HAP-1 (cell line): ENCODE measurements around the gene EP300.
"Not testable (repeated sequence)": the region's sequence is repeated elsewhere in the genome, so short reads cannot be mapped to it uniquely, and the experiment has no call there.

Experiments used
- DNase-seq, 2 experiments: peaks; one replicate each; pipeline ENCODE4 v3.0.0-alpha.2; 2016 to 2020; ENCODE audit warnings: low spot score in 2 of 2
- H3K27me3 ChIP-seq: fragments of 250-450 bp; sonication (Bioruptor Pico); 2 replicates; pipeline ENCODE4 v1.5.1; 2020; ENCODE audit warnings: low read depth, mild to moderate bottlenecking, moderate library complexity
- H3K36me3 ChIP-seq: fragments of 250-450 bp; sonication (Bioruptor Pico); replicated peaks from 2 replicates; pipeline ENCODE4 v1.5.1; 2020; ENCODE audit warnings: mild to moderate bottlenecking
- H3K4me1 ChIP-seq: fragments of 250-450 bp; sonication (Bioruptor Pico); 2 replicates; pipeline ENCODE4 v1.5.1; 2020; ENCODE audit warnings: mild to moderate bottlenecking
- H3K4me3 ChIP-seq: fragments of 250-450 bp; sonication (Bioruptor Pico); 2 replicates; pipeline ENCODE4 v1.5.1; 2020; ENCODE audit warnings: mild to moderate bottlenecking, moderate library complexity
- H3K9me3 ChIP-seq: fragments of 250-450 bp; sonication (Bioruptor Pico); 2 replicates; pipeline ENCODE4 v1.5.1; 2020; ENCODE audit warnings: mild to moderate bottlenecking, moderate library complexity
- in situ Hi-C: fragments of 300-500 bp; cut with MboI; formaldehyde crosslinking; loops from 3 replicates; pipeline ENCODE4 v1.14.3; 2020; ENCODE audit warnings: low sequenced_read_pairs, inconsistent platforms, mixed read lengths

EP300 gene

DNA sequence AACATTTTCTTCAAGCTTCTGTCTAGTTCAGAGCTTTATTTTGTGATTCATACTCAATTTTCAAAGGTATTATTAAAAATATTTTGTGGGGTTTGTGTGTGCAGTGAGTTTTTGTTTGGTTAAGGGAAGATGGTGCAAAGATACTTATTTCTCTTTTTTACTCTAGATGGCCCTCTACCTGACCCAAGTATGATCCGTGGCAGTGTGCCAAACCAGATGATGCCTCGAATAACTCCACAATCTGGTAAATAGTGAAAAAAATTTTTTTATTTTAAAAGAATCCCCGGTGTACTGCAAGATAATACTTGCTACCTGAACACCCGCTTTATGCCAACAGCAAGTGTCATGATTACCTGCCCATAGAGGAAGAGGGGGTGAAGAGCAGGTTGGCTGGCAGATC, 54.2 kb downstream of the EP300 start:
- H3K27me3 ChIP-seq: no peaks in the 10 kb centered on the region
- no peak overlapping the region for H3K4me3 ChIP-seq
- no peaks in the 10 kb centered on the region for H3K4me1 ChIP-seq
- no peak for DNase-seq
- no peaks in the 10 kb centered on the region for H3K9me3 ChIP-seq
- H3K36me3 ChIP-seq: peaks cover 92% of the 10 kb centered on the region
- in situ Hi-C loops: loop anchor here (25.0 kb wide), 1 partner anchor 491 kb away; no protein-coding TSS in a partner anchor

DNA sequence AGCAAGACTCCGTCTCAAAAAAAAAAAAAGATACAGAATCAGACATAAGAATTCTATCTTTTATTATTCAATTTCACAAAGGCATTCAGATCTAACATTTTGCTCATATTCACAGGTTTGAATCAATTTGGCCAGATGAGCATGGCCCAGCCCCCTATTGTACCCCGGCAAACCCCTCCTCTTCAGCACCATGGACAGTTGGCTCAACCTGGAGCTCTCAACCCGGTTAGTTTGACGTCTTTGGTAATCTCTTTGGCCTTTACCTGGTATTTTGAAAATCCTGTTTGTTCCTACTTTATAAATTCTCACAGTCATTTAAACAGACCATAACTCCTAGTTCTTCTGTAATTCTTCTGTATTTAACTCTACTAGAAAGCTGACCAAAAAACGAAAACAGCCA, 55.3 kb downstream of the EP300 start:
- Histone ChIP-seq H3K27me3 (no peaks in the 10 kb centered on the region), H3K4me1 (no peaks in the 10 kb centered on the region), H3K36me3 (peaks cover 92% of the 10 kb centered on the region), H3K9me3 (no peaks in the 10 kb centered on the region), H3K4me3 (no peak overlapping the region)
- no peak for DNase-seq
- in situ Hi-C loops: loop anchor here (25.0 kb wide), 1 partner anchor 490 kb away; no protein-coding TSS in a partner anchor

DNA sequence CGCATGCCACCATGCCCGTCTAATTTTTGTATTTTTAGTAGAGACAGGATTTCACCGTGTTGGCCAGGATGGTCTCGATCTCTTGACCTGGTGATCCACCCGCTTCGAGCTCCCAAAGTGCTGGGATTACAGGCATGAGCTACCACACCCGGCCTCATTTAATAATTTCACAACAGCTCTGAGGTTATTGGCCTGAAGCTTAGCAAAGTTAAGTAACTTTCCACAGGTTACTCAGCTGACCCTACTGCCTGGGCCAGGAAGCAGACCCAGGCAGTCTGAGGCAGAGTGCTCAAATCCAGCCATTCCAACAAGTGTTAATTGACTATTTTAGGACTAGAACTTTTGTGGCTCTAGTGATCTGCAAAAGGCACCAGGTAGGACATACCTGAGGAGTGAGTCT, 60.5 kb downstream of the EP300 start:
- no peaks in the 10 kb centered on the region for H3K9me3 ChIP-seq
- H3K36me3 ChIP-seq: peaks cover 98% of the 10 kb centered on the region
- H3K4me1 ChIP-seq: no peaks in the 10 kb centered on the region
- in situ Hi-C loops: no loop called here
- DNase-seq: no peak
- H3K4me3 ChIP-seq: no peak overlapping the region
- H3K27me3 ChIP-seq: no peaks in the 10 kb centered on the region

DNA sequence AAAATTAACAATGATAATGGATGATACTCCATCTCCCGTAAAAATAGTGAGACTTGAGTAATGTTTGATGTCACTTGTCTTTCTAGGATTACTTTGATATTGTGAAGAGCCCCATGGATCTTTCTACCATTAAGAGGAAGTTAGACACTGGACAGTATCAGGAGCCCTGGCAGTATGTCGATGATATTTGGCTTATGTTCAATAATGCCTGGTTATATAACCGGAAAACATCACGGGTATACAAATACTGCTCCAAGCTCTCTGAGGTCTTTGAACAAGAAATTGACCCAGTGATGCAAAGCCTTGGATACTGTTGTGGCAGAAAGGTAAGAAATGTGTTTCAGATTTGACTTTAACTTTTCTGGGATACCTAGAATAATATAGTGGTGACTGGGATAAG, 64.7 kb downstream of the EP300 start:
- in situ Hi-C loops: no loop called here

DNA sequence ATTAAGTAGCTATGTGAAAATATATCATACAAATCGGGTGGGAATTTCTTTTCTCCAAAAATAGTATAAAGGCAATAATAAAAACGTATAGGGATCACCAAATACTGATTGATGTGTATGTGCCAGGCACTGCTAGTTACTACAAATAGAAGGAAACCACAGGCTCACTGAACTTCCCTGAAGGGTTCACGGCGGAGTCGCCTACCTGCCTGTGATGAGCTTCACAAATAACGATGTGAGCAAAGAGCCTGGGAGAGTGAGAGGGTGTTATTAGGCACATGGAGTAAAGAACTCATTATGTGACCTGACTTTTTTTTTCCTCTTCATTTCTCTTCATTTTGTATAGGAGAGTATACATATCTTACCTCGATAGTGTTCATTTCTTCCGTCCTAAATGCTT, 76.8 kb downstream of the EP300 start:
- H3K4me3 ChIP-seq: no peak overlapping the region
- no peaks in the 10 kb centered on the region for H3K27me3 ChIP-seq
- no peak for DNase-seq
- peaks cover 10% of the 10 kb centered on the region for H3K4me1 ChIP-seq
- no peaks in the 10 kb centered on the region for H3K9me3 ChIP-seq
- H3K36me3 ChIP-seq: peaks cover 89% of the 10 kb centered on the region
- in situ Hi-C loops: no loop called here

More for the DNA sequence above, 64.7 kb downstream of the EP300 start:
- no peak overlapping the region for H3K4me3 ChIP-seq
- no peaks in the 10 kb centered on the region for H3K27me3 ChIP-seq
- DNase-seq: no peak
- H3K9me3 ChIP-seq: no peaks in the 10 kb centered on the region
- H3K36me3 ChIP-seq: peaks cover 94% of the 10 kb centered on the region
- H3K4me1 ChIP-seq: no peaks in the 10 kb centered on the region

DNA sequence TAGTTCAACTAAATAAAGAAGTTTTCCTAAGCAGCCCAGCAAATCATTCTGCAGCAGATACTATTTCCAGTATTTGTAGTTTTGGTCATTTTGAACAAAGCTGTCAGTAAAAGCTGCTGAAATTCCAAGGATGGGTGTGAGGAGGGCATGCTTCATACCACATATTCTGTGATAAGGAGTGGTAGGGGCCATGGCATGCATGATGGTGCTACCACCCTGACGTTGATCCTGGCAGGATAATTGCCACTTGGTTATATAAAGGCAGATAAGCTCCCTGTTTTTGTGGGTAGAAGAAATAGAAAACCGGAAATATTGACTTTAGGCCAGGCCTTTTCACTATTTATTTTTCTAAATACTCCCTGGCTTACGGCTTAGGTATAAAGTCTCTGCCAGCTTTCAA, 79.6 kb downstream of the EP300 start:
- H3K4me1 ChIP-seq: peaks cover 10% of the 10 kb centered on the region
- H3K4me3 ChIP-seq: no peak overlapping the region
- no peaks in the 10 kb centered on the region for H3K9me3 ChIP-seq
- in situ Hi-C loops: no loop called here
- no peak for DNase-seq
- H3K36me3 ChIP-seq: peaks cover 91% of the 10 kb centered on the region
- H3K27me3 ChIP-seq: no peaks in the 10 kb centered on the region

DNA sequence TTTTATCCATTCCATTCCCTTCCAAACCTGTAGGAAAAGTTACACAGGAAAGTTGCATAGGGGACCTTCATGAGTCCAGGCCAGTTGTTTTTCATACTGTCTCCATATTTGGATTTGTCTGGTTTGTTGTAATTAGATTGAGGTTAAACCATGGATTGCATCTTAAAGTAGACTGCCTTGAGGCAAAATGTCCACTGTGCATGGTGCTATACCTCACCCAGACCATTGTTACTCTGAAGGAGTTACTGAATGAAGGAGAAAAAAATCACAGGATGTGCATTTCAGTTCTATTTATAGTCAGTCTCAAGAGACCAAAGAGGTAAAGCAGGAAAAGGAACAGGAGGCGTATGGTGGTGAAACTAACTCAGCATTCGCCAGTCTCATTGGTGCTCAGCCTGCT, 83.2 kb downstream of the EP300 start:
- in situ Hi-C loops: no loop called here
- no peaks in the 10 kb centered on the region for H3K27me3 ChIP-seq
- DNase-seq: no peak
- H3K4me1 ChIP-seq: peaks cover 10% of the 10 kb centered on the region
- H3K4me3 ChIP-seq: no peak overlapping the region
- H3K36me3 ChIP-seq: peaks cover 90% of the 10 kb centered on the region
- no peaks in the 10 kb centered on the region for H3K9me3 ChIP-seq

DNA sequence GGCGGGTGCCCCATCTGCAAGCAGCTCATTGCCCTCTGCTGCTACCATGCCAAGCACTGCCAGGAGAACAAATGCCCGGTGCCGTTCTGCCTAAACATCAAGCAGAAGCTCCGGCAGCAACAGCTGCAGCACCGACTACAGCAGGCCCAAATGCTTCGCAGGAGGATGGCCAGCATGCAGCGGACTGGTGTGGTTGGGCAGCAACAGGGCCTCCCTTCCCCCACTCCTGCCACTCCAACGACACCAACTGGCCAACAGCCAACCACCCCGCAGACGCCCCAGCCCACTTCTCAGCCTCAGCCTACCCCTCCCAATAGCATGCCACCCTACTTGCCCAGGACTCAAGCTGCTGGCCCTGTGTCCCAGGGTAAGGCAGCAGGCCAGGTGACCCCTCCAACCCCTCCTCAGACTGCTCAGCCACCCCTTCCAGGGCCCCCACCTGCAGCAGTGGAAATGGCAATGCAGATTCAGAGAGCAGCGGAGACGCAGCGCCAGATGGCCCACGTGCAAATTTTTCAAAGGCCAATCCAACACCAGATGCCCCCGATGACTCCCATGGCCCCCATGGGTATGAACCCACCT, 84.7 kb downstream of the EP300 start:
- Histone ChIP-seq H3K27me3 (no peaks in the 10 kb centered on the region), H3K9me3 (no peaks in the 10 kb centered on the region), H3K4me1 (peaks cover 6% of the 10 kb centered on the region), H3K4me3 (no peak overlapping the region), H3K36me3 (peaks cover 77% of the 10 kb centered on the region)
- no peak for DNase-seq
- in situ Hi-C loops: no loop called here

DNA sequence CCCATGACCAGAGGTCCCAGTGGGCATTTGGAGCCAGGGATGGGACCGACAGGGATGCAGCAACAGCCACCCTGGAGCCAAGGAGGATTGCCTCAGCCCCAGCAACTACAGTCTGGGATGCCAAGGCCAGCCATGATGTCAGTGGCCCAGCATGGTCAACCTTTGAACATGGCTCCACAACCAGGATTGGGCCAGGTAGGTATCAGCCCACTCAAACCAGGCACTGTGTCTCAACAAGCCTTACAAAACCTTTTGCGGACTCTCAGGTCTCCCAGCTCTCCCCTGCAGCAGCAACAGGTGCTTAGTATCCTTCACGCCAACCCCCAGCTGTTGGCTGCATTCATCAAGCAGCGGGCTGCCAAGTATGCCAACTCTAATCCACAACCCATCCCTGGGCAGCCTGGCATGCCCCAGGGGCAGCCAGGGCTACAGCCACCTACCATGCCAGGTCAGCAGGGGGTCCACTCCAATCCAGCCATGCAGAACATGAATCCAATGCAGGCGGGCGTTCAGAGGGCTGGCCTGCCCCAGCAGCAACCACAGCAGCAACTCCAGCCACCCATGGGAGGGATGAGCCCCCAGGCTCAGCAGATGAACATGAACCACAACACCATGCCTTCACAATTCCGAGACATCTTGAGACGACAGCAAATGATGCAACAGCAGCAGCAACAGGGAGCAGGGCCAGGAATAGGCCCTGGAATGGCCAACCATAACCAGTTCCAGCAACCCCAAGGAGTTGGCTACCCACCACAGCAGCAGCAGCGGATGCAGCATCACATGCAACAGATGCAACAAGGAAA, 85.4 kb downstream of the EP300 start:
- no peaks in the 10 kb centered on the region; the same call in none of the 2 replicates for H3K4me1 ChIP-seq
- H3K36me3 ChIP-seq: peaks cover 70% of the 10 kb centered on the region
- in situ Hi-C loops: no loop called here
- no peak for DNase-seq
- no peak overlapping the region for H3K4me3 ChIP-seq
- no peaks in the 10 kb centered on the region for H3K9me3 ChIP-seq
- no peaks in the 10 kb centered on the region for H3K27me3 ChIP-seq

DNA sequence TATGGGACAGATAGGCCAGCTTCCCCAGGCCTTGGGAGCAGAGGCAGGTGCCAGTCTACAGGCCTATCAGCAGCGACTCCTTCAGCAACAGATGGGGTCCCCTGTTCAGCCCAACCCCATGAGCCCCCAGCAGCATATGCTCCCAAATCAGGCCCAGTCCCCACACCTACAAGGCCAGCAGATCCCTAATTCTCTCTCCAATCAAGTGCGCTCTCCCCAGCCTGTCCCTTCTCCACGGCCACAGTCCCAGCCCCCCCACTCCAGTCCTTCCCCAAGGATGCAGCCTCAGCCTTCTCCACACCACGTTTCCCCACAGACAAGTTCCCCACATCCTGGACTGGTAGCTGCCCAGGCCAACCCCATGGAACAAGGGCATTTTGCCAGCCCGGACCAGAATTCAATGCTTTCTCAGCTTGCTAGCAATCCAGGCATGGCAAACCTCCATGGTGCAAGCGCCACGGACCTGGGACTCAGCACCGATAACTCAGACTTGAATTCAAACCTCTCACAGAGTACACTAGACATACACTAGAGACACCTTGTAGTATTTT, 86.1 kb downstream of the EP300 start:
- H3K27me3 ChIP-seq: no peaks in the 10 kb centered on the region
- no peak overlapping the region for H3K4me3 ChIP-seq
- peaks cover 64% of the 10 kb centered on the region for H3K36me3 ChIP-seq
- in situ Hi-C loops: no loop called here
- no peak for DNase-seq
- H3K9me3 ChIP-seq: no peaks in the 10 kb centered on the region
- H3K4me1 ChIP-seq: no peaks in the 10 kb centered on the region; the same call in none of the 2 replicates

DNA sequence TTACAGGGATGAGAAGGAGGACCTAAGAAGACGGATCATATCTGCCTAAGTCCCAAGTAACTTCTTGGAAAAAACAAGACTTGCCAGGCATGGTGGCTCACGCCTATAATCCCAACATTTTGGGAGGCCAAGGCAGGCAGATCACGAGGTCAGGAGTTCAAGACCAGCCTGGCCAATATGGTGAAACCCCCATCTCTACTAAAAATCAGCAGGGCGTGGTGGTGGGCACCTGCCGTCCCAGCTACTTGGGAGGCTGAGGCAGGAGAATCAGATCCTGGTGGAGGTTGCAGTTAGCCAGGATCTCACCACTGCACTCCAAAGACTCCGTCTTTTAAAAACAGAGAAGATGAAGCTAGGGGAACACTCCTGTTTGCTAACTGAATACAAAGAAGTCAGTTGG, 88.0 kb downstream of the EP300 start:
- H3K4me1 ChIP-seq, in situ Hi-C loops, H3K4me3 ChIP-seq, H3K27me3 ChIP-seq, H3K9me3 ChIP-seq, DNase-seq: not testable (repeated sequence)
- peaks cover 45% of the 10 kb centered on the region for H3K36me3 ChIP-seq

DNA sequence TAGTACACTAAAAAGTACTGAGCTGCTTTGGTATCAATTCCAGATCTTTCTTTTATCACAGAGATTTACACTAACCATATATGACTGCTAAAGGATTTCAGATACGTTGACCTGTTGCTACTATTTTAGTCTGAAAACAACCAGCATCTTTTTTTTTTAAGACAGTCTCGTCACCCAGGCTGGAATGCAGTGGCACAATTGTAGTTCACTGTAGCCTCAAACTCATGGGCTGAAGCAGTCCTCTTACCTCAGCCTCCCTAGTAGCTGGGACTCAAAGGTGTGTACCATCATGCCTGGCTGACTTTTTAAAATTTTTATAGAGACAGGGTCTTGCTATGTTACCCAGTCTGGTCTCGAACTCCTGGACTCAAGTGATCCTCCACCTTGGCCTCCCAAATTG, 88.5 kb downstream of the EP300 start:
- H3K36me3 ChIP-seq: peaks cover 39% of the 10 kb centered on the region
- no peaks in the 10 kb centered on the region for H3K27me3 ChIP-seq
- in situ Hi-C loops: no loop called here
- H3K4me1 ChIP-seq: peaks cover 8% of the 10 kb centered on the region
- no peaks in the 10 kb centered on the region for H3K9me3 ChIP-seq
- DNase-seq: no peak
- no peak overlapping the region for H3K4me3 ChIP-seq

DNA sequence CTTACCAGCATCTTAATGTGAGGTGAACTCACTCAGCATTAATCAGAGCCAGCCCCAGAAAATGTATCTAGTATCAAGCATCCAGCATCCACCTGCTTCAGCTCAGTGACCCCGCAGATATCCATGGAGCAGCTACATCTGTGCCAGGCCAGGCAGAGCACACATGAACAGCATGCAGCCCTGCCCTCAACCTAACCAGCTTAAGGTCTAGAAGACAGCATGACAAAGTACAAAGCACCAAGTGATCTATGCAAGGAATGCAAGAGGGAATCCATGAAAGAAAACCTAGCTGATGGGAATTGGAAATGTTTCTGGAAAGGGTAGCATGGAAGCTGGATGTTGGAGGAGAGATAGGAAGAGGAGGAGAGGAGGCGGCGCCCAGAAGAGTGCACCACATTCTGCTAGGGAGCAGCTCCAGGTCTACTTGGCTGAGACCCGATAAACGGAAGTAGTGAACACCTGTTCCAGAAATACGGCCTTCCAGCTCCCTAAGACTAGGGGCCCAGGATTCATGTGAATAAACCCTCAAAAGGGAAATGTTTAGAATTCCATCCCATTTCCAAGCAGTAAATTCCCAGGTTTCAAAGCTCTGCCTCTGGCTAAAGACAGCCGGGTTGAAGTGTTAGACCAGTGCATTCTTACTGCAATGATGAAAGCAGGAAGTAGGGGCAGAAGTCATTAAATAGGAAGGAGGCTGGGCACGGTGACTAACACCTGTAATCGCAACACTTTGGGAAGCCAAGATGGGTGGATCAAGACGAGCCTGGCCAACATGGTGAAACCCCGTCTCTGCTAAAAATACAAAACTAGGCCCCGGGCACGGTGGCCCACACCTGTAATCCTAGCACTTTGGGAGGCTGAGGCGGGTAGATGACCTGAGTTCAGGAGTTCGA, 89.2 kb downstream of the EP300 start:
- Histone ChIP-seq H3K27me3 (no peaks in the 10 kb centered on the region), H3K9me3 (no peaks in the 10 kb centered on the region), H3K4me1 (peaks cover 8% of the 10 kb centered on the region), H3K36me3 (peaks cover 33% of the 10 kb centered on the region), H3K4me3 (no peak overlapping the region)
- in situ Hi-C loops: no loop called here
- no peak for DNase-seq
